Esophagus squamous epithelium (tissue), 5 donors: ENCODE results near the gene NDUFB3. TPM values are rescaled to one million over a fixed set of nuclear protein-coding genes. Genes with fewer than 3 reads are reported as not detected.

Experiments
- DNase-seq: peaks from one replicate; lab custom pipeline; 2025; lab: John Stamatoyannopoulos, UW
- H3K27ac ChIP-seq, 4 donors: fragments of 200-600 bp; sonication (generic); one replicate each; pipeline ENCODE4 v1.5.1; 2016 to 2019; ENCODE audit warnings: mild to moderate bottlenecking in 1 of 4
- H3K27me3 ChIP-seq, 4 donors: fragments of 200-600 bp; sonication (generic); 1 replicate in 3 of 4; 2 replicates in 1 of 4; pipeline versions ENCODE4 v1.5.1 to v1.6.0; 2017 to 2021; ENCODE audit warnings: antibody characterized with exemption in 1 of 4
- H3K36me3 ChIP-seq, 3 donors: fragments of 200-600 bp; sonication (generic); one replicate each; pipeline ENCODE4 v1.5.1; 2016 to 2019
- H3K4me1 ChIP-seq, 3 donors: fragments of 200-600 bp; sonication (generic); one replicate each; pipeline ENCODE4 v1.5.1; 2017 to 2019
- H3K4me3 ChIP-seq, 4 donors: fragments of 200-600 bp; sonication (generic); 1 replicate in 3 of 4; 2 replicates in 1 of 4; pipeline ENCODE4 v1.5.1; 2016 to 2019; ENCODE audit warnings: mild to moderate bottlenecking in 2 of 4, moderate library complexity in 1 of 4
- H3K9me3 ChIP-seq, 3 donors: fragments of 200-600 bp; sonication (generic); one replicate each; pipeline ENCODE4 v1.5.1; 2016 to 2019
- POLR2A ChIP-seq, 4 donors: fragments of 450-650 bp; IDR thresholded peaks; one replicate each; pipeline ENCODE4 v1.6.1; 2017; ENCODE audit warnings: antibody characterized with exemption in 4 of 4, mild to moderate bottlenecking in 4 of 4, moderate library complexity in 3 of 4
- WGBS, 2 donors: methylation state at CpG; one replicate each; pipeline ENCODE4 v1.1.5; 2018; 5-methylcytosine and 5-hydroxymethylcytosine counted together
- intact Hi-C: fragments of 100-400 bp; cut with DNase I; formaldehyde crosslinking; loops from one replicate; pipeline ENCODE4 v1.15.0; 2022
- total RNA-seq, 4 donors: library from RNA; depleted of rRNA; stranded (reverse); fragments of >200 nt; gene quantifications; one replicate each; pipeline ENCODE4 v1.1.0, GENCODE V29; 2016
- TF ChIP-seq, protein P1 (sequence below), 6 experiments: fragments of 450-650 bp in 4 of 6; fragments of 200-600 bp in 2 of 6; sonication (generic) in 2 of 6; IDR thresholded peaks; one replicate each; pipeline ENCODE4 v1.5.1; 2016 to 2019; ENCODE audit warnings: antibody characterized with exemption in 6 of 6, mild to moderate bottlenecking in 4 of 6, moderate library complexity in 4 of 6
- donor health status: DM: yes; HTN: yes; CAD: no.

NDUFB3 gene
- total RNA-seq, 4 donors from 2014 or later = 63.6 to 111 (median 77.3) TPM

DNA sequence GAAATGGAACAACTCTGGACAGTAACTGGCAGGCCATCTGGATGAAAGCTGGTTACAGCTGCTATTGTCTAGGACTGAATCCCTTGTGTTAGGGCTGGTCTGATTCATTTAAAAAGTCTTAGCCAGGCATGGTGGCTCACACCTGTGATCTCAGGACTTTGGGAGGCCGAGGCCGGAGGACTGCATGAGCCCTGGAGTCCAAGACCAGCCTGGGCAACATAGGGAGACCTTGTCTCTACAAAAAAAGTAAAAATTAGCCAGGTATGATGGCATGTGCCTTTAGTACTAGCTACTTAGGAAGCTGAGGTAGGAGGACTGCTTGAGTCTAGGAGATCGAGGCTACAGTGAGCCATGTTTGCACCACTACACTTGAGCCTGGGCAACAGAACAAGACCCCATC lies 28.7 kb downstream of the NDUFB3 start:
- intact Hi-C loops = no loop called here
- no peaks in the 10 kb centered on the region for H3K9me3 ChIP-seq
- no peak overlapping the region for H3K4me3 ChIP-seq
- H3K36me3 ChIP-seq = no peaks in the 10 kb centered on the region
- no peaks in the 10 kb centered on the region for H3K27me3 ChIP-seq
- WGBS, 2 donors = 94 to 95% methylated on average over 2 to 3 of the region's 3 CpGs
- no peak for DNase-seq
- no peak for TF ChIP-seq POLR2A (IDR thresholded peaks at IDR 0.05)
- TF ChIP-seq, protein P1, sequence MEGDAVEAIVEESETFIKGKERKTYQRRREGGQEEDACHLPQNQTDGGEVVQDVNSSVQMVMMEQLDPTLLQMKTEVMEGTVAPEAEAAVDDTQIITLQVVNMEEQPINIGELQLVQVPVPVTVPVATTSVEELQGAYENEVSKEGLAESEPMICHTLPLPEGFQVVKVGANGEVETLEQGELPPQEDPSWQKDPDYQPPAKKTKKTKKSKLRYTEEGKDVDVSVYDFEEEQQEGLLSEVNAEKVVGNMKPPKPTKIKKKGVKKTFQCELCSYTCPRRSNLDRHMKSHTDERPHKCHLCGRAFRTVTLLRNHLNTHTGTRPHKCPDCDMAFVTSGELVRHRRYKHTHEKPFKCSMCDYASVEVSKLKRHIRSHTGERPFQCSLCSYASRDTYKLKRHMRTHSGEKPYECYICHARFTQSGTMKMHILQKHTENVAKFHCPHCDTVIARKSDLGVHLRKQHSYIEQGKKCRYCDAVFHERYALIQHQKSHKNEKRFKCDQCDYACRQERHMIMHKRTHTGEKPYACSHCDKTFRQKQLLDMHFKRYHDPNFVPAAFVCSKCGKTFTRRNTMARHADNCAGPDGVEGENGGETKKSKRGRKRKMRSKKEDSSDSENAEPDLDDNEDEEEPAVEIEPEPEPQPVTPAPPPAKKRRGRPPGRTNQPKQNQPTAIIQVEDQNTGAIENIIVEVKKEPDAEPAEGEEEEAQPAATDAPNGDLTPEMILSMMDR (IDR thresholded peaks at IDR 0.05) = no peak
- H3K27ac ChIP-seq = no peak overlapping the region
- H3K4me1 ChIP-seq = no peaks in the 10 kb centered on the region

DNA sequence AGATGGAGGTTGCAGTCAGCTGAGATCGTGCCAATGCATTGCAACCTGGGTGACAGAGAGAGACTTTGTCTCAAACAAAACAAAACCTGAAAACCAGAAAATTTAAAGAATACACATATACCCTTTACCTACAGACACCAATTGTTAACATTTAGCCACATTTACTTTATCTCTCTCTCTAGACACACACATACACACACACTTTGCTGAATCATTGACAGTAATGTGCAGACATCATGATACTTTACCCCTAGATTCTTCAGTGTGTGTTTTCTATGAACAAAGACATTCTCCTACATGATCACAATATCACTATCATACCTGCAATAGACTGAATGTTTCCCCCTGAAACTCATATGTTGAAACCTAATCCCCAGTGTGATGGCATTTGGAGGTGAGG lies 34.0 kb downstream of the NDUFB3 start:
- intact Hi-C loops = no loop called here
- DNase-seq = no peak
- 91 to 100% methylated on average over 1 of the region's 1 CpG for WGBS, 2 donors
- Histone ChIP-seq H3K9me3 (no peaks in the 10 kb centered on the region), H3K36me3 (no peaks in the 10 kb centered on the region), H3K4me3 (no peak overlapping the region), H3K27ac (no peak overlapping the region), H3K27me3 (no peaks in the 10 kb centered on the region), H3K4me1 (no peaks in the 10 kb centered on the region)
- TF ChIP-seq POLR2A (IDR thresholded peaks at IDR 0.05) = no peak
- TF ChIP-seq, protein P1 (IDR thresholded peaks at IDR 0.05) = no peak

DNA sequence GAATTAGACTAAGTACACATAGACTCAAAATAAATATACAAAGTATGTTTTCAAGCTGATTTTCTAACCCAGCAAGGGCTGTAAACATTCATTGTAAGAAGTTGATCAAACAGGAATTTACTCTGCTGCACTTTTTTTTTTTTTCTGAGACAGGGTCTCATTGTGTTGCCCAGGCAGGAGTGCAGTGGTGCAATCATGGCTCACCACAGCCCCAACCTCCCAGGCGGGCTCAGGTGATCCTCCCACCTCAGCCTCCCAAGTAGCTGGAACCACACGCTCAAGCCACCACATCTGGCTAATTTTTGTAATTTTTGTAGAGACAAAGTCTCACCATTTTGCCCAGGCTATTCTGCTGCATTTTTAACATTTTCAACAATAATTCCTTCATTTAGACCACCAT lies 35.8 kb downstream of the NDUFB3 start:
- no peaks in the 10 kb centered on the region for H3K4me1 ChIP-seq
- H3K9me3 ChIP-seq = no peaks in the 10 kb centered on the region
- WGBS, 2 donors = 88 to 90% methylated on average over 2 of the region's 2 CpGs
- no peak for DNase-seq
- TF ChIP-seq, protein P1 (IDR thresholded peaks at IDR 0.05) = no peak
- no peak for TF ChIP-seq POLR2A (IDR thresholded peaks at IDR 0.05)
- no peak overlapping the region for H3K4me3 ChIP-seq
- no peaks in the 10 kb centered on the region for H3K27me3 ChIP-seq
- H3K36me3 ChIP-seq = no peaks in the 10 kb centered on the region
- H3K27ac ChIP-seq = no peak overlapping the region
- intact Hi-C loops = no loop called here

DNA sequence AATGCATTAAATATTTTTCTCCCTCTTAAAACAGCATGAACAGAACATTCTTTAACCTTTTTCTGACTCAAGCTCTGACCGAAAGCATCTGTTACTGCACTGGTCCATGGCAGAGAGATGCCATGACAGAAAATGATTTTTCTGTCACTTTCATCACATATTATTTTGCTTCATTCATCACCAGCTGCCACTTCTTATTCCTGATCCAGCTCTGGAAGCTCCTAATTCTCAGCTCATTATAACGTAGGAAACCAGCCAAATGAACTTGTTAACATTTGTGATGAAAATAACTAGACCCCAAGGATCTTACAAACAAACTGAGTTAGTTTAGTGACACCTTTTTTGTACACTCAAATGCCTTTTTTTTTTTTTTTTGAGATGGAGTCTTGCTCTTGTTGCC lies 36.5 kb downstream of the NDUFB3 start:
- Histone ChIP-seq H3K4me1 (no peaks in the 10 kb centered on the region), H3K36me3 (no peaks in the 10 kb centered on the region), H3K4me3 (no peak overlapping the region), H3K27ac (no peak overlapping the region), H3K9me3 (no peaks in the 10 kb centered on the region), H3K27me3 (no peaks in the 10 kb centered on the region)
- no peak for DNase-seq
- intact Hi-C loops = no loop called here
- WGBS, 2 donors = 84 to 88% methylated on average over 2 of the region's 2 CpGs
- TF ChIP-seq, protein P1 (IDR thresholded peaks at IDR 0.05) = no peak
- no peak for TF ChIP-seq POLR2A (IDR thresholded peaks at IDR 0.05)

DNA sequence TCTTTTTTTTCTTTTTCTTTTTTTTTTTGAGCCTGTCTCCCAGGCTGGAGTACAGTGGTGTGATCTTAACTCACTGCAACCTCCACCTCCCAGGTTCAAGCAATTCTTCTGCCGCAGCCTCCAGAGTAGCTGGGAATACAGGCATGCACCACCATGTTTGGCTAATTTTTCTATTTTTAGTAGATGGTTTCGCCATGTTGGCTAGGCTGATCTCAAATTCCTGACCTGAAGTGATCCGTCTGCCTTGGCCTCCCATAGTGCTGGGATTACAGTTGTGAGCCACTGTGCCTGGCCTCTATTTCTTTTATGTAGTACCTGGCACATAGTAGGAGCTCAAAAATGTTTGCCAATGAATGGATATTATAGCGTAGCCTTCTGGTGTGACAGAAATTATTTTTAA lies 37.4 kb downstream of the NDUFB3 start:
- intact Hi-C loops = no loop called here
- 94% methylated on average over 4 of the region's 4 CpGs for WGBS, 2 donors

More for the DNA sequence above, 37.4 kb downstream of the NDUFB3 start:
- no peaks in the 10 kb centered on the region for H3K36me3 ChIP-seq
- DNase-seq = no peak
- no peak for TF ChIP-seq POLR2A (IDR thresholded peaks at IDR 0.05)
- TF ChIP-seq, protein P1 (IDR thresholded peaks at IDR 0.05) = no peak
- H3K4me1 ChIP-seq = peaks cover 0 to 2% (median 0%) of the 10 kb centered on the region in 3 donors
- H3K27me3 ChIP-seq = no peaks in the 10 kb centered on the region
- no peak overlapping the region for H3K4me3 ChIP-seq
- no peaks in the 10 kb centered on the region for H3K9me3 ChIP-seq
- H3K27ac ChIP-seq = no peak overlapping the region
